ENCODE data around the gene GUK1.

- no peak for TF ChIP-seq CTCF (IDR thresholded peaks at IDR 0.05)
- no peak for TF ChIP-seq POLR2A (IDR thresholded peaks at IDR 0.05)
Measured at GRCh38 chr1:228172591-228173527, 32.8 kb downstream of the GUK1 start.

All from uterus (tissue), 2 donors.